ENCODE measurements around the gene CMTM7. TPM values are rescaled to one million over a fixed set of nuclear protein-coding genes. Genes with fewer than 3 reads are reported as not detected.

Gene CMTM7
- total and polyA plus RNA-seq, 10 of the 15 experiments (the other 5 are each of a cell fraction or from before 2014, with no cell fraction given) = 3.7 to 36.4 (median 14.7) TPM

GRCh38 chr3:32498252-32498651, 106.6 kb downstream of the CMTM7 start (continued):
- no peak for TF ChIP-seq NKRF (conservative IDR thresholded peaks at IDR 0.05)

- RAD21 ChIA-PET (ENCODE audit: unreplicated experiment) = interaction anchor here (0.7 to 3.3 kb wide), 10 partner anchors 10 to 124 kb away, joined by 3 to 27 read pairs (median 4); no protein-coding TSS in a partner anchor
- no peak for FAIRE-seq
- Histone ChIP-seq H3K36me3 (ENCODE audit: control insufficient read depth in 2 of 2, insufficient read depth in 2 of 2, low read length in 1 of 2) (no peaks in the 10 kb centered on the region), H3K9ac (ENCODE audit: control insufficient read depth, insufficient read depth, low read length) (no peak overlapping the region), H4K20me1 (ENCODE audit: control insufficient read depth, insufficient read depth) (no peaks in the 10 kb centered on the region), H3K27ac (ENCODE audit: control insufficient read depth, insufficient read depth) (no peak overlapping the region), H3K4me2 (ENCODE audit: control insufficient read depth, insufficient read depth) (0 out of 2 replicates have a peak overlapping the region, but pooled peaks have one; percentile 26), H3K27me3 (replicated peaks in 1 of 2; ENCODE audit: control insufficient read depth in 2 of 2, insufficient read depth in 2 of 2, low read length in 1 of 2) (no peaks in the 10 kb centered on the region), H2AFZ (ENCODE audit: control insufficient read depth, low read depth, low read length) (no peak overlapping the region), H3K4me3 (no peak overlapping the region), H3K4me1 (ENCODE audit: control insufficient read depth, insufficient read depth, low read length) (peaks cover 14% of the 10 kb centered on the region), H3K79me2 (ENCODE audit: control insufficient read depth, insufficient read depth, low read length) (peaks cover 21% of the 10 kb centered on the region), H3K9me3 (replicated peaks; ENCODE audit: control insufficient read depth, insufficient read depth, low read length) (no peaks in the 10 kb centered on the region)
- POLR2A ChIA-PET = interaction anchor here (0.6 to 1.8 kb wide), 7 partner anchors 11 to 80 kb away, joined by 3 to 8 read pairs (median 4); partner anchors contain the start of gene DYNC1LI1
- TF ChIP-seq HDAC2 (IDR thresholded peaks at IDR 0.05) (no peak), MXI1 (IDR thresholded peaks at IDR 0.05; ENCODE audit: low read depth, low read length) (no peak), HSF1 (IDR thresholded peaks at IDR 0.05; ENCODE audit: low read depth, low read length) (no peak)
- in situ Hi-C loops (cut with MboI) (no loop called here), intact Hi-C loops (cut with micrococcal nuclease; ENCODE audit: unreplicated experiment) (no loop called here)
- 99% methylated on average over 3 of the region's 3 CpGs for WGBS (ENCODE audit: insufficient coverage, insufficient replicate concordance, low lambda C conversion rate, missing lambda C conversion rate)
- no peak for ATAC-seq
- CTCF ChIA-PET = interaction anchor here (1.4 to 4.7 kb wide), 4 partner anchors 9 to 124 kb away, joined by 4 to 41 read pairs (median 10); no protein-coding TSS in a partner anchor
- SMC1A ChIA-PET (ENCODE audit: uncharacterized antibody, unreplicated experiment) = interaction anchor here (0.9 to 6.0 kb wide), 11 partner anchors 8 to 203 kb away, joined by 3 to 61 read pairs (median 5); no protein-coding TSS in a partner anchor
- DNase-seq (ENCODE audit: low read depth, low spot score) = no peak
- BruUV-seq (replicated peaks) = no TSS peak
Measured at GRCh38 chr3:32498992-32499391, 107.3 kb downstream of the CMTM7 start.
